Right renal pelvis (tissue), 4 donors: ENCODE measurements around the gene CDK2. TPM values are rescaled to one million over a fixed set of nuclear protein-coding genes. Genes with fewer than 3 reads are reported as not detected.
"Not testable (repeated sequence)": the region's sequence is repeated elsewhere in the genome, so short reads cannot be mapped to it uniquely, and the experiment has no call there.

Source experiments
- DNase-seq, 4 donors: peaks; one replicate each; pipeline ENCODE4 v3.0.0-alpha.2; 2013; ENCODE audit warnings: low read depth in 4 of 4, low spot score in 3 of 4, missing footprints in 1 of 4
- polyA plus RNA-seq, 4 donors: library from polyadenylated mRNA; unstranded; fragments of 120-200 nt; gene quantifications; one replicate each; pipeline ENCODE4 v1.2.1, GENCODE V29; 2013; ENCODE audit not compliant: insufficient read length in 4 of 4

Gene CDK2
- 10 to 100 TPM; 59.9 to 66.0 (median 63.7) TPM for polyA plus RNA-seq

DNA sequence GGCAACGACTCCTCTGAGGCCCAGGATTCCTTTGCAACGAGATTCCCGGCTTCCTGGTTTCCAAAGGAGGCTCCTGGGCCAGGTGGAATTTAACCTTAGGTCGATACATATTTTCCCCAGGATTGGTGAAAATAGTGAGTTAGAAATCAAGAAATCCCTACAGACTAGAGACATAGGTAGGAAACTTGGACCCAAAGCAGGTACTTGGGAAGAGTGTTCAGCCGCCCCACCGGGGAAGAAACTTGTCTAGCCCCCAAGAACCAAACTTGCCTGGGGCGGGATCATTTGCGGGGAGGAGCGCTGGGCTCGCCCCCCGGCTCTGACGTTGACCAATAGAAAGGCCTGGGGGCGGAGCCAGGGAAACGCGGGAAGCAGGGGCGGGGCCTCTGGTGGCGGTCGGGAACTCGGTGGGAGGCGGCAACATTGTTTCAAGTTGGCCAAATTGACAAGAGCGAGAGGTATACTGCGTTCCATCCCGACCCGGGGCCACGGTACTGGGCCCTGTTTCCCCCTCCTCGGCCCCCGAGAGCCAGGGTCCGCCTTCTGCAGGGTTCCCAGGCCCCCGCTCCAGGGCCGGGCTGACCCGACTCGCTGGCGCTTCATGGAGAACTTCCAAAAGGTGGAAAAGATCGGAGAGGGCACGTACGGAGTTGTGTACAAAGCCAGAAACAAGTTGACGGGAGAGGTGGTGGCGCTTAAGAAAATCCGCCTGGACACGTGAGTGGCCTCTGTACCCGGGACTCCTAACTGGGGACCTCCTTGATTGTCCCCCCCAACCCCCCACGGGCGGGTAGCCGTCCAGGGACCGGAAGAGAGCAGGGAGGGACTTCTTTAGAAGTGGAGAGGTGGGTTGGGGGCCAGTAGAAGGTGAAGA, at the start of gene CDK2:
TSS of gene CDK2 (plus strand) at position 423 of the 874 bp plus-strand sequence. CDS start at position 602, 179 bp downstream.
- peak; percentile 80 to 85 (median 83) for DNase-seq

DNA sequence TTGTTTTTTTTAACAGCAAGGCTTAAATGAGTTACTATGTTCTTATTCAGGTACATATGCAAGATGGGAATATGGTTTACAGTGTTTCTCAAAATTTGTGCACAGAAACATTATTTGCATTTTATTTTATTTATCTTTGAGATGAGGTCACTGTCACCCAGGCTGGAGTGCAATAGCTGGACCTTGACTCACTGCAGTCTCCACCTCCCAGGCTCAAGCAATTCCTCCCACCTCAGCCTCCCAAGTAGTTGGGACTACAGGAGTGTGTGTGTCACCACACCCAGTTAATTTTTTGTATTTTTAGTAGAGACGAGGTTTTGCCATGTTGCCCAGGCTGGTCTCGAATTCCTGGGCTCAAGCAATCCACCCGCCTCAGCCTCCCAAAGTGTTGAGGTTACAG, 47.6 kb upstream of the CDK2 start:
- DNase-seq: not testable (repeated sequence)

DNA sequence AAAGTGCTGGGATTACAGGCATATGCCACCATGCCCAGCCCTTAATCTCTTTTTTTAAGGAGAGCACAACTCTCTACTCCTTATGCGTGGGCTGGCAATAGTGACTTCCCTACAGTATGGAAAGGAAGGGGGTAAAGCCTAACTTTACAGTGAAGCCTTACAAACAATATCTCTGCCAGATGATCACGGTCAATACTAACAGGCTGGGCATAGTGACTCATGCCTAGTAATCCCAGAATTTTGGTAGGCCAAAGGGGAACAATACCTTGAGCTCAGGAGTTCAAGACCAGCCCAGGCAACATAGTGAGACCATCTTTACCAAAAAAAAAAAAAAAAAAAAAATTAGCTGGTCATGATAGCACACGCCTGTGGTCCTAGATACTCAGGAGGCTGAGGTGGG, 44.5 kb upstream of the CDK2 start:
- no peak for DNase-seq

DNA sequence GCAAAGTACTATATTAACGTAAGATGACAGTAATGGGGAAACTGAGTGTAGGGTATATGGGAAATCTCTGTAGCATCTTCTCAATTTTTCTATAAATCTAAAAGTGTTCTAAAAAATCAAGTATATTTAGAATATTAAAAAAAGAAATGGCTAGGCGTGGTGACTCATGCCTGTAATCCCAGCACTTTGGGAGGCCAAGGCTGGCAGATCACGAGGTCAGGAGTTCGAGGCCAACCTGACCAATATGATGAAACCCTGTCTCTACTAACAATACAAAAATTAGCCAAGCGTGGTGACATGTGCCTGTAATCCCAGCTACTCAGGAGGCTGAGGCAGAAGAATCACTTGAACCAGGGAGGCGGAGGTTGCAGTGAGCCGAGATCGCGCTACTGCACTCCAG, 43.0 kb upstream of the CDK2 start:
- DNase-seq: not testable (repeated sequence)

DNA sequence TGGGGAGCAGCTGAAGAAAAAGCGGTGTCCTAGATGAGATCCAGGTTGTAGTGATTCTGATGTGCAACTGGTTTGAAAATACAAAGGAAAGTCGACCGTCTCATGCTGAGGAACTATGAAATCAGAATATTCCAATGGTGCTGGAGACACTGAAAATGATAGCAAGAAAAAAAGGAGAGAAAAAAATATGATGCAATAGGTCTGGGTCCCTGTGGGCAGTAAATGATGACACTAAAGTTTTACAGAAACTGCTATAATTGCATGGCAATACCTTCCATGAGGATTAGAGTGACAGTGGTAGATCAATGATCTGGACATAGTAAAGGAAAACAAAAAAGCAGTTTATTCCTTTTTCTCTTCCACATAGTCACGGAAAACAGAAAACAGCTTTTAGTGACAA, 41.3 kb upstream of the CDK2 start:
- DNase-seq: no peak

DNA sequence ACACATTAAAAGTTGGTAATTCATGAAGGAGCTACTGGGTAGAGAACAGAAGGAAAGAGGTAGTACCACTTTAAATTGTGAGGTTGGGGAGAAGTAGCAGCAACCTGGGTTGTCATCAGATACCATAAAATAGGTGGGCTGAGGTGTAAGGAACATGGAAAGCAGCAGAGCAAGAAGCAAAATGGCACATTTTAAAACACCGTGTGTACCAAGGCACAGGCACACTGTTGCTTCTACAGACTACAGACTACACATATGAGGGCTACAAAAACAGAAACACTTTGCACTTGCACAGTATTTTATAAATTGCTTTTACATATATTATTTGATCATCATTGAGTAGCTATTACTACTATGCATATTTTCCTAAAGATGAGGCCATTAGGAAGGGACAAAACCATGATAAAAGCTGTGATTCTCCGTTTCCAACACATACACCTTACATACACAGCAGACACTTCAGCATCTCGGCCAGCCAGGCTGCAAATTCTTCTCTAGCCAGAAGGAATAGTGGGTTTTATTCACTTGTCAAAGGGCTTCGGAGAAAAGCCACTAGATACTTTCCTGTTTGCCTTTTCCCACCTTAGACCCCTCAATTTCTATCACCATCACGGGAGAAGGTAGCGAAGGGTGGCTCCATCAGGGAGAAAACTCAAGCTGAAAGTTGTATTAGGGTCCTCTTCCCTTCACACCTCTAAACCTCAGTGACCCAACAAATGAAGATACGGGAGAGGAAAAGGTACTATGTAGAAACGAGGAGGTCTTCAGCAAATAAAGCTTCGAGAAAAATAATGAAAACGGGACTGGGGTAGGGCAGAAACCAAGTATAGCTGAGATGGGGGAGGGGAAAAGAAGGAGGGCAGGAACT, 40.5 kb upstream of the CDK2 start:
- DNase-seq: no peak

DNA sequence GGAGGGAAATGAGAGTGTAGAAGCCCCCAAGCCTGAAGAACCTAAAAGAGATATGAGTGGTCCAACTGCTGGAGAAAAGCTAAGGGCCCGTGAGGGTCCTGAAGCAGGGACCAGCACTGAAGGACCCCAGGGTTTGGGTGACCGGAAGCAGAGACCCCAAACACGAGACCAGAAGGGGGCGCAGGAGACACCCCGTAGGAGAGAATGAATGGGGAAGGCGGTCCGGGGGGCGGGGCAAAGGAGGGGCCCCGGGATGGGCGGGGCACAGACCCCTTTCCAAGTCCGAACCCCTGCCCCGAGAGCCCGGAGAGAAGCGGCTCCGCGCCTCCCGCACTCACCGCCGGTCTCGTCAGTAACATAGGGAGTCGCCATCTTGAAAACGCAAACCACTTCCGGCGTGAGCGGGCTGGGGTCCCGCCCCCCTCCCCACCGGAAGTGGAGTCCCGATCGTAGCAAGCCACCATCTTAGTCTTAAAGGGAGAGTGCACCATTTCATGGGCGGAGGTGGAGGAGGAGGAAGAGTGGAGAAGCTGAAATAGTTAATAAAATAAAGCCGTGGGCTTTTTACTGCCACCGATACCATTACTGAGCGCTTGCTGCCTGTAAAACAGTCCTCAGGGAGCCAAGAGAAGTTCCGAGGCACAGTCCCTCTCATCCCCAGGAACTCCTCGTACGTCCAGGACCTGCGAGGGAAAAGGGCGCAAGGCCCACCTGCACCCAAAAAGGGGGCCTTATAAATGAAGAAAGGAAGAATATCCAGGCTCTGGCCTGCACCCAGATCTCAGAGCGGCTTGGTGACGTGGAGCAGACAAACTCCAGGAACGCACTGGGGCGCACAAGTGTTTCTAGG, 39.7 kb upstream of the CDK2 start:
- DNase-seq: peak; percentile 82 to 89 (median 86)

DNA sequence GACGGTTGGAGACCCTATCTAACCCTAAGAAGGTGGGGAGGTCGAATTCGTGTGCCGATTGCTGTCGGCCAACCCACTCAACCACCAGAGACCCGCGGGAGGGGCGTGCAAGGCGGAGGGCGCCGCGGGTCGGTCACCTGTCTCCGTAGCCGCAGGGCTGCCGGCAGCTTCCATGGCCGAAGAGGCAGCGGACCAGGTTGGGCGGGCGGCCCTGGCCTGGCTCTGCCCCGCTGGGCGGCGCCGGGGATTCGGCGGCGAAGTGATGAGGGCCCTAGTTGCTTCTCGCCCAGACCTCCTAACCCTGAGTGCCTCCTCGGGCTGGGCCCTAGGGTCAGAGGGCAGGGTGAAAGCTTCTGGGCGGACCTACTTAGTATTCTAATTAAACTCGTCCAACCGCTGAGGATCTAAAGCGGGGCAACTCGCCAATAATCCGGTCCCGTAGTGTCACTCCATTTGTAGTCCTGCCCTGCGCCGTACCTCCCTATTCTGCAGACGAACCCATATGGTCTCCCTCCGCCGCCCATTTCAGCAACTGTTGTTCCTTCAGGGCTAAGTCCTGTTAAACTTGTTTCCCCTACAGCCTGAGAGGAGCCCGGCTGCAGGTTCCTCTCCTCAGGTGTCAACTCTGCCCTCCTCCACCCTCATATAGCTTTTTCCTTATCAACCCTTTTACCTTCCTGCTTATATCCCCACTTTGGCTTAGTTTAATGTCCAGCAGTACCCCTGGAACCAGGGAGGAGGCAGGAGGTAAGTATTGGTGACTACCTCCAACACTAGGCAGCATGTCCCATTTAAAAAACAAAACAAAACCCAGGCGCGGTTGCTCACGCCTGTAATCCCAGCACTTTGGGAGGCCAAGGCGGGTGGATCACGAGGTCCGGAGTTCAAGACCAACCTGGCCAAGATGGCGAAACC, 38.8 kb upstream of the CDK2 start, which contains the start of gene PYM1:
TSS of gene PYM1 (minus strand) at position 307 of the 915 bp plus-strand sequence. CDS start at position 174, 133 bp downstream.
- peak in 3 of 4 donors; percentile 41 to 51 (median 49) for DNase-seq

DNA sequence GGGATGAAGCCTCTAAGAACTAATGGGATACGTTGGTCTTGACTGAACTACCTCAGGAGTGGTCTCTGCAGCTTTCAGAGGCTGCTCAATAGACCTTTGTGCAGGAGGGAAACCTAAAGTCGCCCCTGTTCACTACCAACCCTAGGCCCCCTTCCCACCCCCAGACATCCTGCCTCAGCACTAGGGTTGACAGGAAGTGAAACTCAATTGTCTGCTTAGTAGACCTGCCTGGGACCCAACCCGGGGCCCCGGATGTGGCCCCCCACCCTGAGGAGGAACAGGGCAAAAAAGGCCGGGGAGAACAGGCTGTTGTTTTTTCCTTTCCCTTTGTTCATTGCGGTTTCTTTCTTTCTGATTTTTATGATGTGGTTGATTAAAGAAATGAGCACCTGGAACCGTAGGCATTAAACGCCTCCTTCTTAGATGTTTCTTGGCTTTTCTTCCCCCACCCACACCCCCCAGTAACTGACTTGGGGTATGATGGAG, 37.3 kb upstream of the CDK2 start:
- DNase-seq: no peak

DNA sequence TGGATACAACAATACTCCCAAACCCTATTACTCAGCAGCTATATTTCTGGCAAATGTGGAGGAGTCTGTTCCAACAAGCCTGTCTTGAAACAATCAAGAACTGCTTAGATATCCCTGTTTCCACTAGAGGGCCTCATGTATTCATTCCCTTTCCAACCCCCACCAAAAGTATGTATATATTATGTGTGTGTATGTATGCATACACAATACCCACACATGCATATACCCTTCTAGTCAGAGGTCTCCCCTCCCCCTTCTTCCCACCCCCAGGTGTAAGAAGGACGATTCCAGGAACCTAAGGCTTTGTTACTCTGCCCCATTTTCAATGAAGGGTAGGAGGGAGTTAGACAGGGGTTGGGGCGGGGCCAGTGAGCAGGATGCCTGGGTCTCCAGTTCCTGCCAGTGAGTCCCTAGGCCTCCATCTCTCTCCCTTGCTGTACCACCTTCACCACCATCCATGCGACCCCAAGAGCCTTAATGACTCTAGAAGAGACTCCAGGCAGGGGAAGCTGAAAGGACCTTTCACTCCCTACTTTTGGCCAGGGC, 35.8 kb upstream of the CDK2 start, which contains the start of gene DGKA:
TSS of gene DGKA (plus strand) at position 392 of the 546 bp plus-strand sequence. CDS start 5,342 bp downstream, outside the sequence.
- DNase-seq: peak in 1 of 4 donors; percentile 42

DNA sequence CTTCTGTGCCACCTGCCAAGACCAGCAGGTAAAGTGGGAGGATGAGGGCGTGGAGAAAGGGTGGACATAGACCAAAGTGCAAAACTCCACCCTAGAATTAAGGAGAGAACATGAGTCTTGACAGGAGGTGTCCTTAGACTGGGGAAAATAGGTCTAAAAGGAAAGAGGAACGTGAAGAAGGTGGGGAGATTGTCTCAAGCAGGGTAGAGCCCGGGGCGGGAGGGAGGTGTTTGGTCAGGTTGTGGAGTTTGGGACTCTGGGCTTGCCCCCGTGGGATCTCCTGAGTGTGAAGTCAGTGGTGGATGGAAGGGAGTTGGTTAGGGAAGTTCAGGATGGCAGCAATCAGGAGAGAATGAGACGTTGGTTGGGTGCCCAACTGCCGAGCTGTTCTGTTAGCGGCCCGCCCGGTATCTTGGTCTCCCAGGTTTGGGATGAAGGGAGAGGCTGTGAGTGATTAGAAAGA, 35.3 kb upstream of the CDK2 start:
- DNase-seq: no peak

DNA sequence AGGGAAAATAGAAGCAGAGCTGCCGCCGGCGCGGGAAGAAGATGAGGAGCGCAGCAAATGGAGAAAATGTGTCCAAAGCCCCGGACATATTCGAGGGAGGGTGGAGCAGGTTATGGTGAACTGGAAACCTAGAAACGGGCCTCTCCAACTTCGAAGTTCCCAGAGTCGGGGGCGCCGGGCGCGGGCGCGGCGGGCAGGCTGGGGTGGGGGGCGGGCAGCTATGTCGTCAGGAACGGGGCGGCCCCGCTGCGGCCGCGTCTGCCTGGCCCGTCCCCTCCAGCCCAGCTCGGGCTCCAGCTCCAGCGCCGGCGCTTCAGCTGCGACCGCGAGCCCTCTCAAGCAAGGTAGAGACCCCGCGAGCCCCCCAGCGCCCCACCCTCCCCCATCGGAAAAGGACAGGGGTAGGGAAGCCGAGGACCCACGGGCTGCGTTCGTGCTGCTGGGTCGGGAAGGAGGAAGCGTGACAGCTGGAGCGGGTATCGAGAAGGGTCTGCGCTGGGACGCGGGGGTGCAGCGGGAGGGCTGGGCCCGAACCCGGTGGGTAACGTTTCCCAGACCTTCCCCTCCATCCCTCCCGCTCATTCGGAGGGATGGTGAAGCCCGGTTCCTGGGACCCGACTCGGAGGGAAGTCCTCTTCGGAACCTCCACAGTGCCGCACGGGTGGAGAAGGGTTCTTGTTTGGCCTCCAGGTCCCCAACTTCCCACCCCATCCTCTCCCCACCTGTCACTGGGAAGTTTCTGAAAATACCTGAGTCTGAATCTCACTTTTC, 34.7 kb upstream of the CDK2 start:
- DNase-seq: peak in 3 of 4 donors; percentile 35 to 43 (median 39)

DNA sequence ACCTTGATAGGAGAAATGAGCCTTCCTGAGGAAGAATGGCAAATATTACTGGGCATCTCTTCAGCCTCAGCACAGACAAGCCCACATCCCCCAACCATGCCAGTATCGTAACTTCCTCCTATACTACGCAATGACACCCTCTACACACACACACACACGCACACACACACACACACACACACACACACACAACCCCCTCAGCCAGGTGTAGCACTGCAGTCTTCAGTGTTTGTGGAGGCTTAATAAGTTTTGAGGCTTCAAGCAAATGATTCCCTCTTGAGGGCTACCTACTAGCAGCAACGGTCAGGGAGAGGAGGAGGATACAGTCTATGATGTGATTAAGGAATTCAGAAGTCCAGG, 34.1 kb upstream of the CDK2 start:
- DNase-seq: no peak

DNA sequence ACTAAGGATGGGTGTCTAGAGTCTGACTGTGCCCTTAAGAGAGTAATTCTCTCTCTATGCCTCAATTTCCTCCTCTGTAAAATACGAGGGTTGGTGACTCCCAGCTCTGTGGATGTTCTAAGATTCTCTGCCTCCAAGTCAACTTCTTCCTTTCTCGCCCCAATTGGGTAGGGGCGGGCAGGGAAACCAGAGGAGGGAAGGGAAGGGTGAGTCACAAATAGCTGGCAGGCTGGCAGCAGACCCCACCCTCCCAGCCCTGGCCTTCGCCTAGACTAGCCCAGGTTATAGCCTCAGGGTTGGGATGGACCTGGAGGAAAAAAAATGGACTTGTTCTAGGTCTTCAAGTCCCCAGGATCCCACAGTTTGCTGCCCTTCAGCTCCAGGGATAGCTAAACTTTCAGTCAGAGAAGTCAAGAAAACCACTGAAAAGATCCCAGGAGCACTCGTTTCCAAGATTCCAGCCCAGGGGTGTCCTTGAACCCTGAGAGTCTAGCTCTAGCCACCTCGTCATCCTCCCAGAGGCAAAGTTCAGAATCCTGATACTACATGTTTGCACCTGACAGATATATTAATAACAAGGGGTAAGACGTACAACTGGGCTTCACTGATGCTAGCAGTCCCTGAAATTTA, 33.3 kb upstream of the CDK2 start:
- DNase-seq: no peak

DNA sequence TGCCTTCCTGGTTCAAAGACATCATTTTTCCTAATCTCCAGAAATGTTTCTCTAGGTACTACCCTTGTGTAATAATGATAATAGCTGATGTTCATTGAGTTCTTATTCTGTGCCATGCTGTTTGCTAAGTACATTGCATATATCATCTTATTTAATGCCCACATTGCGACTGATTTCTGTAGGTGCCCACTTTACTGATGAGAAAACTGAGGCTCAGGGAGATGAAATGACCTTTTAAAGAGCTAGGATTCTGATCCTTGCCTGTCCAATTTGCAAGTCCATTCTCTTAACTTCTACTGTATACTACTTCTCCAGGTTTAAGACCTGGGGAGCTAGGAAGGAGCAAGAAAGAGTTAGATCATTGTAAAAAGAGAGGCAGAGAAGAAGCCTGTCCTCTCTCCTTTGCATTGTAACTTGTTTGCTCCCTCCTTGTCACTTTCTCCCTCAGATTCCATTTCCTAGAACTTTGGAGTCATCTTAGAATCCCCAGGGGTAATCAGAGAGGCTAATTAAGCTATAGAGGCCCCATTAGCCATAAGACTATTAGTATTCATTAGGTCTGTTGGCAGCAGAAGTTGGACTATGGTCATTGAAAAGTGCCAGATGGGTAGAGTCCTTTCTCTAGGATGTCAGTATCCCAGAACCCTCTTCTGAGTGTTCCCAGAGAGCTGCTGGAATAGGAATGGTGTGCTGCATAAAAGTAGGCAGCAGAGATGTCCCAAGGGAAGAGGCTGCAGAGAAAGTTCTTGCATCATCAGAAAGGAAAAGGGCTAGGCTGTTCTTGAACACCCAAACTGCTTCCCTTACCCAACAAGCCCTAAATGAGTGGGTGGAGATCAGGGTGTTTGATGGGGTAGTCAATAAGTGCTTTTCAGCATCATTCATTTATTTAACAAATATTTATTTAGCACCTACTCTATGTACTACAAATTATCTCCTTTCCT, 32.6 kb upstream of the CDK2 start:
- no peak for DNase-seq

DNA sequence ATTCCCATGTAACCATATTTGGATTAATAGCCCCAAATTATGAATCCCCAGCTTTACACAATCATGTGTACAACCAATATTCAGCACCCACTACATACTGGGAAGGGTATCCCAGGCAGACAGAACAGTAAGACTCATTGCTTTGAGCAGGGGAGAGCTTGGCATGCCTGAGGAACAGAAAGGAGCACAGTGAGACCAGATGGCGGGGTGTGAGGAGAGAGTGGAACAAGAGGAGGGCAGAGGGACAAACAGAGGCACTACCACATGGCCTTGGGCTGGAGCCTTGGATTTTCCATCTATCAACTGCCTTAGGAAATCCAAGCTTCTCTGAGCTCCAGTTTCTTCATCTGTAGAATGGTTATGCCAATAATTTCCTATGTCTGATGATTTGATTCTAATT, 31.9 kb upstream of the CDK2 start:
- no peak for DNase-seq
